Urothelium cell line (cell line): ENCODE measurements around the gene RAB31.
"Not testable (repeated sequence)": the region's sequence is repeated elsewhere in the genome, so short reads cannot be mapped to it uniquely, and the experiment has no call there.

Source experiments
- DNase-seq: peaks from one replicate; pipeline ENCODE4 v3.0.0; 2011; ENCODE audit warnings: low spot score, mixed read lengths
- FAIRE-seq: peaks from 2 replicates; lab custom pipeline; 2011; peaks lifted over from hg19 to GRCh38; lab: Jason Lieb, UNC

Gene RAB31, protein sequence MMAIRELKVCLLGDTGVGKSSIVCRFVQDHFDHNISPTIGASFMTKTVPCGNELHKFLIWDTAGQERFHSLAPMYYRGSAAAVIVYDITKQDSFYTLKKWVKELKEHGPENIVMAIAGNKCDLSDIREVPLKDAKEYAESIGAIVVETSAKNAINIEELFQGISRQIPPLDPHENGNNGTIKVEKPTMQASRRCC

GRCh38 chr18:9708057-9708433, at the start of gene RAB31:
TSS of gene RAB31 (plus strand) at chr18:9708301. CDS start at chr18:9708406, 105 bp downstream.
- FAIRE-seq (peak; percentile 58), DNase-seq (peak; percentile 96)

- DNase-seq (no peak), FAIRE-seq (no peak)
These were observed 48.4 kb upstream of the RAB31 start for GRCh38 chr18:9659499-9660375.

GRCh38 chr18:9661564-9661963, 46.5 kb upstream of the RAB31 start:
- no peak for FAIRE-seq
- DNase-seq = no peak

- DNase-seq (no peak), FAIRE-seq (no peak)
These were observed 44.7 kb upstream of the RAB31 start for GRCh38 chr18:9663377-9663776.

DNA sequence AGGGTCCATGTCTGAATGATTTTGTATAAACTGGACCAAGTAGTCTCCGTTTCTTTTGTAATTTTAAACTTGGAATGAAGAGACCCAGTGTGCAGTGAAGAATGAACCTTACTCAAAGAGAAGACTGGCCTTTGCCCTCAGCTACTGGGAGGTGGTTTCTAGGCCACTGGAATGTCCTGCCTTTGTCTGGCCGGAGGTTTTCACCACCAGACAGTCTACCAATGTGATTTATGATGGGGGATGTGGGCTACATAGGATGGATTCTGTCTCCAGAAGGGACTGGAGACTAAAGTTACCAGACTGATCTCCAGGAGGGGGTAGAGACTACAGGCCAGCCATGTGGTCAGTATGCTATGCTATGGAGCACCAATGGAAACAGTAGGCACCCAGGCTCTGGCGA, 42.8 kb upstream of the RAB31 start:
- FAIRE-seq (no peak), DNase-seq (no peak)

DNA sequence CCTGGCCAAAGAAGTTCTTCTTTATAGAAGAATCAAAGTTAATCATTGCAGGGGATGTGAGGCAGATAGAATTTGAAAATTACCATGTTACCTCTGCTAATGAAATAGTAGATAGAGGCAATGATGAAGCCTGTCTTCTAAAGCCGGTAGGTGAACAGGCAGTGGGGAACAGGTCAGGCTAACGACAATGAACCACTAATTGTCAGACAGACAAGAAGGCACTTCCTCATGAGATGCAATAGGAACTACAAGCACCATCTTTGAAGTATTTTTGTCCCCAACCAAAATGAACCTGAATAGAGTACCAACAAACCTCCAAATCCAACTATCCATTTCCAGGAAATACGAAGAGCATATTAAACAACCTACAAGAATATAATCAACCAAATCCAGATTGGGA, 41.6 kb upstream of the RAB31 start:
- FAIRE-seq (no peak), DNase-seq (no peak)

- no peak for FAIRE-seq
- DNase-seq = no peak
These were observed 39.1 kb upstream of the RAB31 start for GRCh38 chr18:9669016-9669415.

DNA sequence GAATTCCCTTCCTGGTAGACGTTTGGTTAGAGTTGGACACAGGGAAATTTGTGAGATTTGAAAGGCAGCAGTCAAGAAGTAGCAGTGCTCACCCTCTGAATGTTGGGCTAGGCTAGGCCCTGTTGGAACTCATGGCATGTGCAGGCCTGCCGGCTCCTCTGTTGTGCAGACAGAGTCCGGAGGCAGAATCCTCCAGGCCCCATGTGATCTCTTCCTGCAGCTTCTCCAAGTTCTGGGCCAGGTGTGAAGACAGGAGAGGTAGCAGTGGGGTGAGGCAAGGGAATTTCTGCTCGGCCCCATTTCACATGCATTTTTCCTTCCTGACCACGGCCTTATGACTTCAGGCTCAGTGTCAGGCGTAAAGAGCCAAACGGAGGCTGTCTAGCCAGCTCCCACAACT, 36.9 kb upstream of the RAB31 start:
- FAIRE-seq (no peak), DNase-seq (no peak)

- no peak for FAIRE-seq
These were observed 34.5 kb upstream of the RAB31 start for GRCh38 chr18:9673296-9674251.

GRCh38 chr18:9678216-9678615, 29.9 kb upstream of the RAB31 start:
- not testable (repeated sequence) for FAIRE-seq, DNase-seq

More at GRCh38 chr18:9673296-9674251, 34.5 kb upstream of the RAB31 start:
- no peak for DNase-seq

DNA sequence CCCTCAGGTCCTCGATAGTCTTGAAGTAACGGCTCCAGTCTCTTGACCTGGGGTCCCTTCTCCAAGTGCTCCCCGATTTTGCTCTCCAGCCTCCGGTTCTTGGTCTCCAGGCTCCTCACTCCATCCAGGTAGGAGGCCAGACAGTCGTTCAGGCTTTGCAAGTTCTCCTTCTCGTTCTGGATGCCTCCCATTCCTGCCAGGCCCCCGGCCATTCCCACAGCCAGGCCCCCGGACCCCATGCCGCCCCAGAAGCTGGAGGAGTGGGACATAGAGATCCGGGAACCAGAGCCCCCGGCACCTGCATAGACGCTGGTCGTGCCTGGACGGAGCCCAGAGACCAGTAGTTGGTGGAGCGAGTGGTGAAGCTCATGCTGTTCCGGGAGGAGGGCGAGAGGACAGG, 29.0 kb upstream of the RAB31 start:
- DNase-seq (no peak), FAIRE-seq (no peak)

- FAIRE-seq = no peak
- DNase-seq = no peak
These were observed 26.9 kb upstream of the RAB31 start for GRCh38 chr18:9681217-9681616.

GRCh38 chr18:9682572-9682971, 25.5 kb upstream of the RAB31 start:
- DNase-seq (no peak), FAIRE-seq (no peak)

- FAIRE-seq (peak; percentile 86), DNase-seq (no peak)
These were observed 24.4 kb upstream of the RAB31 start for GRCh38 chr18:9683418-9684396.

DNA sequence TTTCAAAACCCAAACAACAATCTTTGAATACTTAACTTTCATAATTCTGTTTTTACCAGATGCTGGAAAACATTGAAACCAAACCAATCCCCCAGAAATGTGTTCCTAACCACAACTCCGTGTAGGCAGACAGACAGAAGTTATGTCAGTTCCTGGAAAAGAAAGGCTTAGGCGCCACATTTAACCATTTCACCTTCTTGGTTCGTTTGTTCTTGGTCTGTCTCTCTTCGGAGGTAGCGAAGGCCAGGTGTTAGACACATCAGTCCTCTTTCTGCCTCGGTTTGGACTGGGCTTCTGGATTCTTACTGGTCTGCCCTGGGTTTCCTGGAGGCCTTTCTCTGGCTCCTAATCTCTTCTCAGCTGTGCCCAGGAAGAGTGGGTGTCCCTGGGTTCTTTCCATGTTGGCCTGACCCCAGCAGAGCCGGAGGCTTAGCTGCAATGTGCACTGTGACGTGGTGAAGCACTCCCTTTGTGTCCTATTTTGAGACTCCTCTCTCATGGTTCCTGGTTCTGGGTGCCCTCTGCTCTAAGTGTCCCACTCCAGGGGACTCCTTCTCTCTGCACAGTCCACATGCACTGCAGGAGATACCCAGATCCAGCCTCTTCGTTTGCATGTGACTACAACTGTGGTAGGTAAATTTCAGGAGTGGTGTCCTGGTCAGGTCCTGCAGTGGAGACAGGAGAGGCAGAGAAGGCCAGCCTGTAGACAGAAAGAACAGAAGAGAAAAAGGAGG, 23.1 kb upstream of the RAB31 start:
- FAIRE-seq = no peak
- no peak for DNase-seq

GRCh38 chr18:9685615-9685890, 22.5 kb upstream of the RAB31 start:
- no peak for DNase-seq
- no peak for FAIRE-seq

GRCh38 chr18:9688036-9688741, 19.9 kb upstream of the RAB31 start:
- DNase-seq (no peak), FAIRE-seq (no peak)

- FAIRE-seq (no peak), DNase-seq (no peak)
These were observed 18.8 kb upstream of the RAB31 start for GRCh38 chr18:9689253-9689652.
